ENCODE results near the gene RRAGB.
"Not testable (repeated sequence)": the region's sequence is repeated elsewhere in the genome, so short reads cannot be mapped to it uniquely, and the experiment has no call there.

The RRAGB gene

GRCh38 chrX:55717521-55718497 is at the start of gene RRAGB:
RRAGB (plus strand) TSS chrX:55717749; CDS start chrX:55718328, 579 bp downstream.
- peak; percentile 43 for TF ChIP-seq CTCF (conservative IDR thresholded peaks at IDR 0.05; ENCODE audit: control insufficient read depth, insufficient read depth, low read depth, low read length)
- peak within 1 kb of the TSS; percentile 75 for H3K4me3 ChIP-seq (ENCODE audit: control insufficient read depth, low read depth, low read length)
- DNase-seq (ENCODE audit: low read depth) = peak; percentile 92

GRCh38 chrX:55668084-55668483 is 49.5 kb upstream of the RRAGB start:
- H3K4me3 ChIP-seq (ENCODE audit: control insufficient read depth, low read depth, low read length) = no peak overlapping the region
- no peak for DNase-seq (ENCODE audit: low read depth)
- no peak for TF ChIP-seq CTCF (conservative IDR thresholded peaks at IDR 0.05; ENCODE audit: control insufficient read depth, insufficient read depth, low read depth, low read length)

- H3K4me3 ChIP-seq (ENCODE audit: control insufficient read depth, low read depth, low read length); DNase-seq (ENCODE audit: low read depth): not testable (repeated sequence)
These were observed 29.0 kb upstream of the RRAGB start for GRCh38 chrX:55688579-55688978.

GRCh38 chrX:55695227-55696018 is 22.1 kb upstream of the RRAGB start:
- no peak overlapping the region for H3K4me3 ChIP-seq (ENCODE audit: control insufficient read depth, low read depth, low read length)
- no peak for TF ChIP-seq CTCF (conservative IDR thresholded peaks at IDR 0.05; ENCODE audit: control insufficient read depth, insufficient read depth, low read depth, low read length)
- no peak for DNase-seq (ENCODE audit: low read depth)

- H3K4me3 ChIP-seq (ENCODE audit: control insufficient read depth, low read depth, low read length) = no peak overlapping the region
- no peak for TF ChIP-seq CTCF (conservative IDR thresholded peaks at IDR 0.05; ENCODE audit: control insufficient read depth, insufficient read depth, low read depth, low read length)
- DNase-seq (ENCODE audit: low read depth) = no peak
These were observed 20.2 kb upstream of the RRAGB start for GRCh38 chrX:55697381-55697780.

GRCh38 chrX:55702671-55703070 is 14.9 kb upstream of the RRAGB start:
- DNase-seq (ENCODE audit: low read depth) = no peak
- TF ChIP-seq CTCF (conservative IDR thresholded peaks at IDR 0.05; ENCODE audit: control insufficient read depth, insufficient read depth, low read depth, low read length) = no peak
- H3K4me3 ChIP-seq (ENCODE audit: control insufficient read depth, low read depth, low read length) = no peak overlapping the region

GRCh38 chrX:55703436-55703835 is 14.1 kb upstream of the RRAGB start:
- not testable (repeated sequence) for DNase-seq (ENCODE audit: low read depth); H3K4me3 ChIP-seq (ENCODE audit: control insufficient read depth, low read depth, low read length)

GRCh38 chrX:55705066-55705465 is 12.5 kb upstream of the RRAGB start:
- not testable (repeated sequence) for H3K4me3 ChIP-seq (ENCODE audit: control insufficient read depth, low read depth, low read length); DNase-seq (ENCODE audit: low read depth)

All from fibroblast of mammary gland (primary cell).